C4-2B (cell line): ENCODE measurements around the gene KCNS1.

ENCODE experiments used
- H3K27ac ChIP-seq: fragments of 450-650 bp; 2 replicates; pipeline ENCODE4 v1.5.1; 2017
- ZFX ChIP-seq: fragments of 450-650 bp; IDR thresholded peaks from 2 replicates; pipeline ENCODE4 v1.6.1; 2017
- TF ChIP-seq, protein P1 (sequence below): fragments of 450-650 bp; conservative IDR thresholded peaks from 2 replicates; pipeline ENCODE4 v1.5.1; 2017; ENCODE audit warnings: mild to moderate bottlenecking

Gene KCNS1

DNA sequence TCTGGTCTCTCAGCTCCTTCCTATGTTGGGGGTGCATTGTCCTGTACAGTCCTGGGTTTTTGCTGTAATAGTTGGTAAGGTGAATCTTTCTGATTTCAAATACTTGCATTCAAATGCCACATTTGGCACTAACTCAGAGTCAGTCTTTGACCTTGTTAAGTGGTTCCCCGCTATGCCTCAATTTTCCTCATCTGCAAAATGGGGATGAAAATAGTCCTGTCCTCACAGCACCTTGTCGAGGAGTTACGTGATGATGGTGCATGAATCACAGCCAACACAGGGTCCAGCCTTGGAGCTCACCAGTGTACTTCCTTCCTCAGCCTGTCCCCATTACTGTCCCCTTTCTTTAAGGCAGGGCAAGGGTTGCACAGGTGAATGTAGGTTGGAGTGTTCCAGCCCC is 12.9 kb upstream of the KCNS1 start:
- H3K27ac ChIP-seq, result no peak overlapping the region
- TF ChIP-seq, protein P1, sequence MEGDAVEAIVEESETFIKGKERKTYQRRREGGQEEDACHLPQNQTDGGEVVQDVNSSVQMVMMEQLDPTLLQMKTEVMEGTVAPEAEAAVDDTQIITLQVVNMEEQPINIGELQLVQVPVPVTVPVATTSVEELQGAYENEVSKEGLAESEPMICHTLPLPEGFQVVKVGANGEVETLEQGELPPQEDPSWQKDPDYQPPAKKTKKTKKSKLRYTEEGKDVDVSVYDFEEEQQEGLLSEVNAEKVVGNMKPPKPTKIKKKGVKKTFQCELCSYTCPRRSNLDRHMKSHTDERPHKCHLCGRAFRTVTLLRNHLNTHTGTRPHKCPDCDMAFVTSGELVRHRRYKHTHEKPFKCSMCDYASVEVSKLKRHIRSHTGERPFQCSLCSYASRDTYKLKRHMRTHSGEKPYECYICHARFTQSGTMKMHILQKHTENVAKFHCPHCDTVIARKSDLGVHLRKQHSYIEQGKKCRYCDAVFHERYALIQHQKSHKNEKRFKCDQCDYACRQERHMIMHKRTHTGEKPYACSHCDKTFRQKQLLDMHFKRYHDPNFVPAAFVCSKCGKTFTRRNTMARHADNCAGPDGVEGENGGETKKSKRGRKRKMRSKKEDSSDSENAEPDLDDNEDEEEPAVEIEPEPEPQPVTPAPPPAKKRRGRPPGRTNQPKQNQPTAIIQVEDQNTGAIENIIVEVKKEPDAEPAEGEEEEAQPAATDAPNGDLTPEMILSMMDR, result no peak
- no peak for TF ChIP-seq ZFX

DNA sequence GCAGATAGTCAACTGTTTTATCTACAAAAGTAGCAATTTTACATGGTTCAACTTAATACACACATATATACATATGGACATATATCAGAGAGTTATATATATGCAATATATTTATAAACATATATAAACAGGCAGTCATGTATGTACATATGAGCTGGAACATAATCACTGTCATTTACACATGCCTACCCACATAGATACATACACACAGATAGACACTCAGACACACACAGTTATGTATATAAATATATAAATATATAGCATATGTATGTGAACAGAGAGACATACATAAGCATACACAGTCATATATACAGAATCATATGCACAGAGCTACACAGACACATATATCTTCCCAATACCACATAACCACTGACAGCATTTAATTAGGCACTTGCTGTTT is 11.8 kb upstream of the KCNS1 start:
- no peak overlapping the region for H3K27ac ChIP-seq
- TF ChIP-seq, protein P1, result no peak
- no peak for TF ChIP-seq ZFX

DNA sequence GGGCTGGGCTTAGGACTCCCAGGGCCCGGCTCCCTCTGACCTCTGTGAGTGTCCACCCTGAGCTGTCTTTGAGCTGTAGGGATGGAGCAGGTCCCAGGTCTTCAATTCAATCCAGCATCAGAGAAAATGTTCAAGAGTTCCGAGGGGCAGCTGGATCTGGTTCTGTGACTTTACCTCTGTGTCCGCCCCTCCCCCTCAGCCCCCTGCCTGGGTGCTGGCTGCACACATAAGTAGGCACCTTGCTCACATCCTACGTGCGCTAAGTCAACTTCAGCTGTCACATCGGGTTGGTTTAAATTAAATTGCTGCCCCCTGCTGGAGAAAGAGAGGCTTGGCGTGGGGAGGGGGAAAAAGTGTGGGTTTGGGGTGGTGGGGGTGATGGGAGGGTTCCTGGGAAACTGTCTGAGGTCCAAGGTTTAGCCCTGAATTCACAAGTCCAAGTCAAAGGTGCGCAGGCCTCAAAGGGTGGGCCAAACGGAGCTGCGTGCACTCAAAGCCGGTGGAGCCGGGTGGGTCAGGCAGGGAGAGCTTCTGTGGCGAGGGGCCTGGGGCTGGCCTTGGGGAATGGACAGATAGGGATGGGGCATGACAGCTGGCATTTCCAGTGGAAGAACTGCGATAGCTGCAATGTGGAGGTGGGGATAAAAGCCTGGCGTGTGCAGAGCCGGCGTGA is 11.0 kb upstream of the KCNS1 start:
- no peak overlapping the region for H3K27ac ChIP-seq
- TF ChIP-seq ZFX, result no peak
- TF ChIP-seq, protein P1, result peak; percentile 83

DNA sequence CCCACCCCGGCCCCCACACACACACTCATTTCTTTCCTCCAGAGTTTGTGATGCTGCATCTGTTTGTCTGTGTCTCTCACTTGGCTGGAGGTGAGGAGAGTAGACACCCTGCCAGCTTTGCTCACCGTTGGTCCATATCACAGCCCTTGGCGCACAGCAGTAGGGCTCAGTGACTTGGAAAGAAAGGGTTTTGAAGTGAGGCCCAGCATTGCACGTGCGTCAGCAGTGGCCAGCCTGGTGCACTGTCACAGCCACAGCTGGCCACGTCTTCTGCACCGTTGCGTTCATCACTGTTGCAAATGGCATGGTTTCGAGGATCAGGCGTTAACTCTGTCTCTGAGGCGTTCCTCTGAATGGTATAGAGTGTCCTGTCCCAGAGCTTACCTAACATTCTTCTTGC is 10.4 kb upstream of the KCNS1 start:
- no peak overlapping the region for H3K27ac ChIP-seq
- TF ChIP-seq, protein P1, result no peak
- TF ChIP-seq ZFX, result no peak

DNA sequence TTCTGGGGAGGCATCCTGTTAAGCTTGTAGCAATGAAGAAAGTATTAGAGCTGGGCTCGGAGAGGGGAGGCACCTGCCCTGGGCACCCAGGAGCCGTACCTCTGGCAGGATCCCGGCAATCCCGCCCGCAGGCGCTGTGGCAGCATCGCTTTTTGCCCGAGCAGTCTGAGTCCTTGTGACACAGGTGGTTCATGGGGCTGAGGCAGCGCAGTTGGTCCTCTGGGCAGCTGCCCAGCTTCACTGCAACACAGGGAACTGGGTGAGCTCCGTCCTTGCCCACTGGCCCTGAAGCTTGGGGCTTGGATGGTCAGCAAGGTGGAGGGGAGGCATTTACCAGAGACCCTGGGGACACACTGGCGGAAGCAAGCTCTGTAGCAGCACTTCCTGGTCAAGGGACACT is 9.4 kb upstream of the KCNS1 start:
- no peak overlapping the region for H3K27ac ChIP-seq
- no peak for TF ChIP-seq ZFX
- TF ChIP-seq, protein P1, result no peak

DNA sequence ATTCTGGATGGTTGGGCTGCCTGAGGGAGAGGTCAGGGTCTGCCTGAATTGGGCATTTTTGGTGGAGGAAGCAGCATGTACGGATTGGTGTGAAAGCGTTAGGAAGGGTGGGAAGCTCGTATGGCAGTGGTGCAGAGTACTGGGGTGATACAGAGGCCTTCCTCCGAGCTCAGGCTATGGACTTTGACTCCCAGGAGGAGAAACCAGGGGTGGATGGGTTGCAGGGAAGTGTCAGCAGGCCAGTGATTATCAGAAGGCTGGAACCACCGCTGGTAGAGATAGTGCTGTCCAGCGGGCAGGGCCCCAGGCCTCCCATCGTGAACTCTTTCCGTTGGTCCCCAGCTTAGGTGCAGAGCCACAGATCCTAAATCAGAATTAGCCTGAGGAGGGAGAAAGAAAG is 8.7 kb upstream of the KCNS1 start:
- TF ChIP-seq, protein P1, result no peak
- TF ChIP-seq ZFX, result no peak
- H3K27ac ChIP-seq, result no peak overlapping the region

DNA sequence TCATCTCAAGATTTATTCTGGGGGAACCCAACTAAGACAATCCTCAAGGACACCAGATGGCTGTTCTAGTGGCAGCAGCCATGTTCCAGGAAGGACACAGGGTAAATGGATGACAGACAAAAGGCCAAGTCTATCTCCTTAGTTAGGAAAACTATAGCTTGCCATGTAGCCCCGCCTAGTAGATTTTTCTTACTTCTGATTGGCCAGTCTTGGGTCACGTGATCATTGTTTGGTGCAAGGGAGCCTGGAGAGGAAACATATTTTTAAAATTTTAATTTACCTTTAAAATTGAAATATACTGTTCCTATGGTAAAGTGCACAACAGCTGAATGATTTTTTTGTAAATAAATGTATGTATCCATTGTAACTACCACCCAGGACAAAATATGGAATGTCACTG is 4.4 kb upstream of the KCNS1 start:
- H3K27ac ChIP-seq, result no peak overlapping the region
- no peak for TF ChIP-seq ZFX
- TF ChIP-seq, protein P1, result no peak
